Calu3 (cell line): Measurements from ENCODE around the gene TMEM273. TPM values are rescaled to one million over a fixed set of nuclear protein-coding genes. Genes with fewer than 3 reads are reported as not detected.

Source experiments
- BruUV-seq: library from RNA; stranded (reverse); fragments of 400-500 nt; replicated peaks from 2 replicates; lab custom pipeline; 2021; lab: Mats Ljungman, UMichigan
- CTCF ChIA-PET: fragments of 300-600 bp; sonication (Branson Sonifier 250); formaldehyde crosslinking; loops from one replicate; lab custom pipeline; 2022; ENCODE audit warnings: antibody characterized with exemption; lab: Charles Lee
- DNase-seq: peaks from one replicate; pipeline ENCODE4 v3.0.0; 2022
- H3K27ac Mint-ChIP-seq: one replicate; pipeline ENCODE4 v1.8.0; 2022; ENCODE audit warnings: mixed read lengths; ENCODE audit not compliant: unreplicated experiment
- H3K27me3 Mint-ChIP-seq: one replicate; pipeline ENCODE4 v1.8.0; 2022; ENCODE audit warnings: mixed read lengths; ENCODE audit not compliant: unreplicated experiment
- H3K36me3 Mint-ChIP-seq: one replicate; pipeline ENCODE4 v1.8.0; 2022; ENCODE audit warnings: mild to moderate bottlenecking, moderate library complexity, mixed read lengths; ENCODE audit not compliant: insufficient read depth, unreplicated experiment
- H3K4me1 Mint-ChIP-seq: one replicate; pipeline ENCODE4 v1.8.0; 2022; ENCODE audit warnings: mild to moderate bottlenecking, low read depth, mixed read lengths; ENCODE audit not compliant: unreplicated experiment
- H3K4me3 Mint-ChIP-seq: one replicate; pipeline ENCODE4 v1.8.0; 2022; ENCODE audit warnings: mild to moderate bottlenecking, low read depth, moderate library complexity, mixed read lengths; ENCODE audit not compliant: unreplicated experiment
- H3K9me3 Mint-ChIP-seq: one replicate; pipeline ENCODE4 v1.8.0; 2022; ENCODE audit warnings: low read depth, mixed read lengths; ENCODE audit not compliant: unreplicated experiment
- intact Hi-C: fragments of 100-400 bp; cut with micrococcal nuclease; formaldehyde crosslinking; loops from one replicate; pipeline ENCODE4 v1.10.0; 2022; ENCODE audit not compliant: unreplicated experiment
- total RNA-seq: library from RNA; stranded (reverse); gene quantifications from 2 replicates; pipeline ENCODE4 v1.2.3, GENCODE V29; 2022
- TF ChIP-seq, protein P1 (sequence below): fragments of 200-600 bp; IDR thresholded peaks from one replicate; pipeline ENCODE4 v1.8.0; 2022; ENCODE audit warnings: antibody characterized with exemption; ENCODE audit not compliant: unreplicated experiment

Gene TMEM273
- total RNA-seq, 1 experiment from 2014 or later, result not detected

DNA sequence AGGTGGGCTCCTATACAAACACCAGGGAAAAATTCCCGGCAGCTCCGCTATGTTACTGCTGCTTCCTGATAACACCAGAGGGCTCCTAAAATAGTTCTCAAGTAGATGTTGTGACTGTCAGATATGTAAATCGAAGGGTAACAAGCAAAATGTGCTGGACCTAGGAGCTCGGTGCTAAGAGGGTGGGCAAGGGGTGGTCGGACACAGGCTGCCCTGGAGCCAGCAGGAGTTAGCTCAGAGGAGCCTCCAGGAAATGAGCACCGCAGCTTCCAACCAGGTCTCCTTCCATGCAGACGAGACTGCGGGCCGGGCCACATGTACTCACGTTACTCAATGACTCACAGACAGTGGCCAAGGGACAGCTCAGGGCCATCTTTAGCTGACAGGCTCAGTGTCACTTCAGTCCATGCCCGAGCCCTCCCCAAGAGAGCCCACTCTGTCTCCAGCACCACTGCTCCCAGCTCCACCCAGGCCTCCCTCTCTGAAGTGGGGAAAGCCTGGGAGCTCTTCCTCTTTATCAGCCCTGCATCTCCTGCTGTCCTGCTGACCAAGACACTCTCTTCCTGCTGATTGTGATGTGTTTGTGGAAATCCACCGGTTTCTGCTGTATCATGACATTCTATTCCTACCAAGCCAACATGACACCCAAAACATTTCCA lies 37.2 kb upstream of the TMEM273 start:
- Mint-ChIP-seq H3K36me3 (no peaks in the 10 kb centered on the region), H3K4me3 (no peak overlapping the region), H3K27me3 (peaks cover 63% of the 10 kb centered on the region), H3K27ac (no peak overlapping the region), H3K9me3 (no peaks in the 10 kb centered on the region), H3K4me1 (no peaks in the 10 kb centered on the region)
- TF ChIP-seq, protein P1, sequence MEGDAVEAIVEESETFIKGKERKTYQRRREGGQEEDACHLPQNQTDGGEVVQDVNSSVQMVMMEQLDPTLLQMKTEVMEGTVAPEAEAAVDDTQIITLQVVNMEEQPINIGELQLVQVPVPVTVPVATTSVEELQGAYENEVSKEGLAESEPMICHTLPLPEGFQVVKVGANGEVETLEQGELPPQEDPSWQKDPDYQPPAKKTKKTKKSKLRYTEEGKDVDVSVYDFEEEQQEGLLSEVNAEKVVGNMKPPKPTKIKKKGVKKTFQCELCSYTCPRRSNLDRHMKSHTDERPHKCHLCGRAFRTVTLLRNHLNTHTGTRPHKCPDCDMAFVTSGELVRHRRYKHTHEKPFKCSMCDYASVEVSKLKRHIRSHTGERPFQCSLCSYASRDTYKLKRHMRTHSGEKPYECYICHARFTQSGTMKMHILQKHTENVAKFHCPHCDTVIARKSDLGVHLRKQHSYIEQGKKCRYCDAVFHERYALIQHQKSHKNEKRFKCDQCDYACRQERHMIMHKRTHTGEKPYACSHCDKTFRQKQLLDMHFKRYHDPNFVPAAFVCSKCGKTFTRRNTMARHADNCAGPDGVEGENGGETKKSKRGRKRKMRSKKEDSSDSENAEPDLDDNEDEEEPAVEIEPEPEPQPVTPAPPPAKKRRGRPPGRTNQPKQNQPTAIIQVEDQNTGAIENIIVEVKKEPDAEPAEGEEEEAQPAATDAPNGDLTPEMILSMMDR, result no peak
- CTCF ChIA-PET, result no interaction called here
- intact Hi-C loops, result no loop called here
- no peak for DNase-seq
- BruUV-seq, result no TSS peak

DNA sequence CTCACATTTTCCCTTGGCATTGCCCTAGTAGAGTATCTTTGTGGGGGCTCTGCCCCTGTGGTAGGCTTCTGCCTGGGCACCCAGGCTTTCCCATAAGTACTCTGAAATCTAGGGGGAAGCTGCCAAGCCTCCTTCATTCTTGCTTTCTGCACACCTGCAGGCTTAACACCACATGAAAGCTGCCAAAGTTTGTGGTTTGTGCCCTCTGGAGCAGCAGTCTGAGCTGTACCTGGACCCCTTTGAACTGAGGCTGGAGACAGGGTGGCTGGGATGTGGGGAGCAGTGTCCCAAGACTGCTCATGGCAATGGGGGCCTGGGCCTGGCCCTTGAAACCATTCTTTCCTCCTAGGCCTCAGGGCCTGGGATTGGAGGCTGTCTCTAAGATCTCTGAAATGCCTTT lies 35.0 kb upstream of the TMEM273 start:
- Mint-ChIP-seq H3K4me3 (no peak overlapping the region), H3K9me3 (no peaks in the 10 kb centered on the region), H3K36me3 (no peaks in the 10 kb centered on the region), H3K27me3 (peaks cover 66% of the 10 kb centered on the region), H3K27ac (no peak overlapping the region), H3K4me1 (no peaks in the 10 kb centered on the region)
- intact Hi-C loops, result no loop called here
- TF ChIP-seq, protein P1, result no peak
- BruUV-seq, result no TSS peak
- CTCF ChIA-PET, result no interaction called here
- DNase-seq, result no peak

DNA sequence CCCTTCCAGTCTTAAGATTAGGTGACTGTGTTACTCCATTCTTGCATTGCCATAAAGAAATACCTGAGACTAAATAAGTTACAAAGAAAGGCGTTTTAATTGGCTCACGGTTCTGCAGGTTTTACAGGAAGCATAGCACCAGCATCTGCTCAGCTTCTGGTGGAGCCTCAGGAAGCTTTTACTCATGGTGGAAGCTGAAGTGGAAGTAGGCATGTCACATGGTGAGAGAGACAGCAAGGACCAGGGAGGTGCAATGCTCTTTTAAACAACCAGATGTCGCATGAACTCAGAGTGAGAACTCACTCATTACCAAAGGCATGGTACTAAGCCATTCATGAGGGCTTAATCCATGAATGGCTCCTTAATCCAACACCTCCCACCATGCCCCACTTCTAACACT lies 34.0 kb upstream of the TMEM273 start:
- TF ChIP-seq, protein P1, result no peak
- H3K9me3 Mint-ChIP-seq, result no peaks in the 10 kb centered on the region
- no peak overlapping the region for H3K27ac Mint-ChIP-seq
- CTCF ChIA-PET, result no interaction called here
- peaks cover 73% of the 10 kb centered on the region for H3K27me3 Mint-ChIP-seq
- no peaks in the 10 kb centered on the region for H3K36me3 Mint-ChIP-seq
- DNase-seq, result no peak
- no TSS peak for BruUV-seq
- no peaks in the 10 kb centered on the region for H3K4me1 Mint-ChIP-seq
- H3K4me3 Mint-ChIP-seq, result no peak overlapping the region
- intact Hi-C loops, result no loop called here

DNA sequence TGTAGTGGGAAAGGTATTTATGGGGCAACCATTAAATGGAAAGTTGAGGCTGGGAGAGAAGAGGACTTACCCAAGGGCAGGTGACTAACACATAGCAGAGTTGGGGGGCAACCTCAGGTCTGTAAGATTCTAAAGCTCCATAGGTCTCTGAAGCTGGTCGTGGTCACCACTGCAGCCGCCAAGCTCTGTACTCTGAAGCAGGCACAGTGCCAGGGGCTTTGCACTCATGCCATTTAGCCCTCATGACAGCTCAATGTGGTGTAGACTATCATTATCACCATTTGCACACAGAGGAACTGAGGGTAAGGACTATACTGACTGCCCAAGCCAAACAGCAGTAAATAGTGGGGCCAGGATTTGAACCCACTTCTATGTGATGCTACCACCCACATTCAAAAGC lies 32.5 kb upstream of the TMEM273 start:
- no TSS peak for BruUV-seq
- intact Hi-C loops, result no loop called here
- no peaks in the 10 kb centered on the region for H3K4me1 Mint-ChIP-seq
- CTCF ChIA-PET, result interaction anchor here (1.0 kb wide), 1 partner anchor 562 kb away, joined by 3 read pairs; no protein-coding TSS in a partner anchor
- peaks cover 68% of the 10 kb centered on the region for H3K27me3 Mint-ChIP-seq
- no peaks in the 10 kb centered on the region for H3K36me3 Mint-ChIP-seq
- no peak overlapping the region for H3K4me3 Mint-ChIP-seq
- H3K9me3 Mint-ChIP-seq, result no peaks in the 10 kb centered on the region
- no peak for DNase-seq
- TF ChIP-seq, protein P1, result no peak
- no peak overlapping the region for H3K27ac Mint-ChIP-seq
